ENCODE results near the gene NEK2. TPM values are rescaled to one million over a fixed set of nuclear protein-coding genes. Genes with fewer than 3 reads are reported as not detected.
A peak's percentile ranks its signal among the peaks of the same experiment; 100 is the strongest.
"Not testable (repeated sequence)": the region's sequence is repeated elsewhere in the genome, so short reads cannot be mapped to it uniquely, and the experiment has no call there.

NEK2 gene
- 10 to 100 TPM; 60.8 to 62.3 TPM for total RNA-seq

DNA sequence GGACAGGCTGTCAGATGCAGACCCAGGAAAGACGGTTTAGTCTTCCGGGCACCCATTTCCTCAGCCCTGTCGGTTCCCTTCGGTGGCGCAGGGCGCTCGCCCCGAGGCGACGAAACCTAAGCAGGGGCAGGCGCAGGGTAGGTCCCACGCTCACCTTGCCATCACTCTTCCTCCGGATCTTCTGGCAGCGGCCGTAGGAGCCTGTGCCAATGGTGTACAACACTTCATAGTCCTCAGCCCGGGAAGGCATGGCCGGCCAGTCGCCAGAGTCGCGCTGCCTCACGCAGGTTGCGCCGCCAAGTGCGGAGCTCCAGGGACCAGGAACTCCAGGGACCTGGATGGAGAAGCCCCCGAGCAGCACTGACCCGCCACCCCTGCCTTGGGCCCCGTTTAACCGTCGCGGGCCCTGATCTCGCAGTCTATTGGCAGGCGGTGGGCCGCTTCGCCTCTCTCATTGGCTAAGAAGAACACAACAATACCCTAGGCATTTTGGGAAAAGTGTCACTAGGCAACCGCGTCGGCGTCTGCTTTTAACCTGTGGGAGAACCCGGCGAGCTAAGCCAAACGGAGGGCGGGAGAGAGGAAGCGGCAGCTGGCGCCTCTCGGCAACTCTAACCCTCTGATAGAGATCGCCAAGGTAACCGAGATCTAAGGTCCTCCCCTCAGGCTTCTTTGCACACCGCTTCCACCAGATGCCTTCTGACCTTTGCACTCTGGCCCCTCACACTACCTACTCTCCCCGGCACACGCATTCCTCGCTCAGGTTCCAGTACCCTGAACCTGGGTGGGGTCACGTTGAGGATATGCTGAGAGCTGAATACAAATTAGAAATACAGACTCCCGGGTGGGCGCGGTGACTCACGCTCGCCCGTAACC is at the start of gene NEK2:
Gene NEK2 (minus strand): TSS at position 392 of the 876 bp plus-strand sequence. CDS start 142 bp downstream, at position 250.
- DNase-seq: peak; percentile 97
- intact Hi-C loops (cut with micrococcal nuclease): loop anchor here (1.0 to 5.0 kb wide), 6 partner anchors 96 to 757 kb away; partner anchors contain the start of genes DTL, INTS7, NENF and PACC1
- Mint-ChIP-seq H3K4me1 (ENCODE audit: low read depth) (peaks cover 7% of the 10 kb centered on the region), H3K27me3 (ENCODE audit: low read depth) (no peaks in the 10 kb centered on the region), H3K27ac (peak within 1 kb of the TSS; percentile 76), H3K36me3 (ENCODE audit: low read depth) (peaks cover 13% of the 10 kb centered on the region), H3K9me3 (no peaks in the 10 kb centered on the region), H3K4me3 (peak within 1 kb of the TSS; percentile 86)
- CTCF ChIA-PET: interaction anchor here (0.6 to 2.3 kb wide), 6 partner anchors 23 to 781 kb away, joined by 3 to 7 read pairs (median 3); no protein-coding TSS in a partner anchor

DNA sequence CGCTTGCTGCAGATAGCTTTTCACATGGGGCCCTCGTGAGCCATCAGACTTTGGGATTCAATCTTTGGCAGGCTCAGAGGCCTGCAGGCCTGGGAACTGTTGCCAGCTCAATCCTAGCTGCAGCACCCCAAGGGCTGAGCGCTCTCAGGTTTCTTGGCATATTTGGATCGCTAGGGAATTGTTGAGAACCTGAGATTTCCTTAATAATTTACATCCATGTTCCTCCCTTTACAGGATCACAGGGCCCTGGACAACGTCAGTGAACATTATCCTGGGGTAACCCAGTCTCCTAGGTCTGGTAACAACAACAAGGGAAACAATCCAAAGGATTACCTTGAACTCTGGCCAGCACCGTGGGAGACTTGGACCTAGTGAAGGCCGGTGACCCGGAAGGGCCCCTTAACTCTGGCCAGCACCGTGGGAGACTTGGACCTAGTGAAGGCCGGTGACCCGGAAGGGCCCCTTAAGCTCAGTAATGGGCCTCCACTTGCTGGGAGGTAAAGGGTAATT is 49.3 kb upstream of the NEK2 start:
- no peaks in the 10 kb centered on the region for H3K4me1 Mint-ChIP-seq (ENCODE audit: low read depth)
- H3K9me3 Mint-ChIP-seq: no peaks in the 10 kb centered on the region
- intact Hi-C loops (cut with micrococcal nuclease): no loop called here
- no peak overlapping the region for H3K4me3 Mint-ChIP-seq
- H3K27ac Mint-ChIP-seq: no peak overlapping the region
- H3K36me3 Mint-ChIP-seq (ENCODE audit: low read depth): no peaks in the 10 kb centered on the region
- CTCF ChIA-PET: no interaction called here
- H3K27me3 Mint-ChIP-seq (ENCODE audit: low read depth): no peaks in the 10 kb centered on the region
- no peak for DNase-seq

GRCh38 chr1:211723273-211723672 is 47.9 kb upstream of the NEK2 start:
- no peak overlapping the region for H3K4me3 Mint-ChIP-seq
- no peaks in the 10 kb centered on the region for H3K36me3 Mint-ChIP-seq (ENCODE audit: low read depth)
- DNase-seq: no peak
- intact Hi-C loops (cut with micrococcal nuclease): no loop called here
- no peaks in the 10 kb centered on the region for H3K9me3 Mint-ChIP-seq
- no peaks in the 10 kb centered on the region for H3K27me3 Mint-ChIP-seq (ENCODE audit: low read depth)
- H3K27ac Mint-ChIP-seq: no peak overlapping the region
- H3K4me1 Mint-ChIP-seq (ENCODE audit: low read depth): no peaks in the 10 kb centered on the region
- CTCF ChIA-PET: interaction anchor here (0.7 kb wide), 1 partner anchor 16 kb away, joined by 3 read pairs; no protein-coding TSS in a partner anchor

DNA sequence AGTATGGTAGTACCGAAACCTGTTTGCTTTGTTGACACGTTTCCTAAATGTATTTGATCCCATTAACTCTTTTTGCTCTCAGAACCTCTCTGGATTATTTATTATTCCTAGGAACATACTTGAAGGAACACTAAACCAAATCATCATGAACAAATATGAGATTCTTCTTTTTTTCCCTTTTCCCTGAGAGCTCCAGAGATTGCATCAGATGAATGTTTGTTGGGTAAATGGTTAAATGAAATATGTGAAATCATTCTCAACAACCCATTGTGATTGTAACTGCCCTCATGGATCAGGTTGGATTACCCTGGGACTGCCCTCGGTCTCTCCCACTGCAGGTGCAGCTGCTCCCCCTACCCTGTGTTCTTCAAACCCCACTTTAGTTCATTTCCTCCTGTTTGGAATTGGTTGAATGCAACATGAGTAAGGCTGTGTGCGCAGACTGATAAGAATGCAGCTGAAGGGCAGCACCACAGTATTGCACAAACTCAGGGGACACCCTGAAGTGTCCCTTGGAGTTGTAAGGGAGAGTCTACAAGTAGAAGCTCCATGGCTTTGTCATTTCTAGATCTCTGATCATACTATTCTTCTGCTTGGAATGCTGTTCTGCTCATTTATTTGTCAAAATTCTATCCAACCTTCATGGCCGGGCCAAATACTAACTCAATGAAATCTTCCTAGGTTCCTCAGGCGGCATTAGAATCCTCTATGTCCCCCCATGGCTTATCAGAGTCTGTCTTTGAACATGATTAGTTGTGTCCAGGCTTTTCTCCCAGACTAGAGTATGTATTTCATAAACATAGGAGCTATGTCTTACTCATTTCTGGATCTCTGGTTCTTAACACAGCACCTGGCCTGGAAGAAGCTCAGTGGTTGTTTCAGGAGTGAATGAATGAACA is 47.1 kb upstream of the NEK2 start:
- CTCF ChIA-PET: interaction anchor here (0.6 to 1.5 kb wide), 2 partner anchors 24 to 48 kb away, joined by 3 read pairs; no protein-coding TSS in a partner anchor
- H3K4me3 Mint-ChIP-seq: no peak overlapping the region
- H3K4me1 Mint-ChIP-seq (ENCODE audit: low read depth): no peaks in the 10 kb centered on the region
- no peaks in the 10 kb centered on the region for H3K9me3 Mint-ChIP-seq
- H3K36me3 Mint-ChIP-seq (ENCODE audit: low read depth): no peaks in the 10 kb centered on the region
- H3K27ac Mint-ChIP-seq: no peak overlapping the region
- intact Hi-C loops (cut with micrococcal nuclease): no loop called here
- DNase-seq: no peak
- no peaks in the 10 kb centered on the region for H3K27me3 Mint-ChIP-seq (ENCODE audit: low read depth)

- H3K4me1 Mint-ChIP-seq (ENCODE audit: low read depth); H3K4me3 Mint-ChIP-seq; H3K9me3 Mint-ChIP-seq; intact Hi-C loops (cut with micrococcal nuclease); H3K27me3 Mint-ChIP-seq (ENCODE audit: low read depth); DNase-seq; CTCF ChIA-PET; H3K27ac Mint-ChIP-seq; H3K36me3 Mint-ChIP-seq (ENCODE audit: low read depth): not testable (repeated sequence)
Observed at GRCh38 chr1:211716555-211716954, 41.1 kb upstream of the NEK2 start.

DNA sequence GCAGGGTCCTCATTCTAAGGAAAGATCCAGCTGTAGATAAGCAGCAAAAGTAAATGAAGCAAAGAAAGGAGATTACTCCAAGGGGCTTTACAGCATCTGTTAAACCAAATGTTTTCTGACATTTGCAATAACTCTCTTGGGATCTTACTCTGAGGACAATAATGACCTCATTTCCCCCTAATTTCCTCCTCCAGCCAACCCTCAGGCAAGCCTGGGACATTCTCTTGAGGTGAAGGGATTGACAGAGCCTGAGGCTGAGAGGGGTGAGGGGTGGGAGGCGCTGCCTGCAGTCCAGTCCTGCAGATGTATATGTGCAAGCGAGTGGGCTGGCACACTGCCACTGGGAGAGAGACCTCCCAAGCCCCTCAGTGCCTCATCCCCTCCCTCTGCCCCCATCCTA is 40.5 kb upstream of the NEK2 start:
- no peak for DNase-seq
- Mint-ChIP-seq H3K36me3 (ENCODE audit: low read depth) (no peaks in the 10 kb centered on the region), H3K4me3 (no peak overlapping the region), H3K27me3 (ENCODE audit: low read depth) (no peaks in the 10 kb centered on the region), H3K27ac (no peak overlapping the region), H3K9me3 (no peaks in the 10 kb centered on the region), H3K4me1 (ENCODE audit: low read depth) (no peaks in the 10 kb centered on the region)
- intact Hi-C loops (cut with micrococcal nuclease): no loop called here
- CTCF ChIA-PET: no interaction called here

DNA sequence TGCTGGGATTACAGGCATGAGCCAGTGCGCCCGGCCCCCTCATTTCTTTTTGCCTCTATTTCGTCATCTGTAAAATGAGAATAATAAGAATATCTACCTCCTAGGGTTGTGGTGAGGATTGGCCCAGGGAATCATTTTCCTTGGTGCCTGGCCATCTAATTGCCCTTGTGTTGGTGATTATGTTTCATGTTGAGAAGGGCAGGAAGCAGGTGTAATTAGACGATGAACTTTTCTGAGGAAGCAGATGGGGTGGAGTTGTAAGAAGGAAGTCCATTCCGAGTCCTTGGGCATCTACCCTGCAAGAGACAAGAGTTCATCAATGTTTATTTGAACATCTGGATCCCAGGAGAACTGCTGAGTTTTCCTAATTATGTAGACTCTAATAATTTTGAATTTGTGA is 38.7 kb upstream of the NEK2 start:
- intact Hi-C loops (cut with micrococcal nuclease): no loop called here
- CTCF ChIA-PET: no interaction called here
- Mint-ChIP-seq H3K4me1 (ENCODE audit: low read depth) (no peaks in the 10 kb centered on the region), H3K27ac (no peak overlapping the region), H3K4me3 (no peak overlapping the region), H3K36me3 (ENCODE audit: low read depth) (no peaks in the 10 kb centered on the region), H3K9me3 (no peaks in the 10 kb centered on the region), H3K27me3 (ENCODE audit: low read depth) (no peaks in the 10 kb centered on the region)
- DNase-seq: no peak

- DNase-seq: no peak
- no peaks in the 10 kb centered on the region for H3K9me3 Mint-ChIP-seq
- H3K4me1 Mint-ChIP-seq (ENCODE audit: low read depth): no peaks in the 10 kb centered on the region
- H3K27ac Mint-ChIP-seq: no peak overlapping the region
- H3K27me3 Mint-ChIP-seq (ENCODE audit: low read depth): no peaks in the 10 kb centered on the region
- H3K36me3 Mint-ChIP-seq (ENCODE audit: low read depth): no peaks in the 10 kb centered on the region
- intact Hi-C loops (cut with micrococcal nuclease): no loop called here
- H3K4me3 Mint-ChIP-seq: no peak overlapping the region
- CTCF ChIA-PET: no interaction called here
Observed at GRCh38 chr1:211713231-211713630, 37.8 kb upstream of the NEK2 start.

GRCh38 chr1:211711315-211711705 is 35.9 kb upstream of the NEK2 start:
- CTCF ChIA-PET: interaction anchor here (2.3 kb wide), 1 partner anchor 12 kb away, joined by 7 read pairs; no protein-coding TSS in a partner anchor
- H3K27me3 Mint-ChIP-seq (ENCODE audit: low read depth): no peaks in the 10 kb centered on the region
- no peak for DNase-seq

GRCh38 chr1:211710566-211711314 is 35.3 kb upstream of the NEK2 start:
- no peak overlapping the region for H3K4me3 Mint-ChIP-seq
- no peaks in the 10 kb centered on the region for H3K27me3 Mint-ChIP-seq (ENCODE audit: low read depth)
- H3K9me3 Mint-ChIP-seq: no peaks in the 10 kb centered on the region
- intact Hi-C loops (cut with micrococcal nuclease): no loop called here
- H3K27ac Mint-ChIP-seq: no peak overlapping the region
- H3K4me1 Mint-ChIP-seq (ENCODE audit: low read depth): no peaks in the 10 kb centered on the region
- CTCF ChIA-PET: interaction anchor here (2.3 kb wide), 1 partner anchor 12 kb away, joined by 7 read pairs; no protein-coding TSS in a partner anchor
- no peaks in the 10 kb centered on the region for H3K36me3 Mint-ChIP-seq (ENCODE audit: low read depth)
- DNase-seq: no peak

More at GRCh38 chr1:211711315-211711705, 35.9 kb upstream of the NEK2 start:
- no peak overlapping the region for H3K4me3 Mint-ChIP-seq
- intact Hi-C loops (cut with micrococcal nuclease): no loop called here
- no peak overlapping the region for H3K27ac Mint-ChIP-seq
- no peaks in the 10 kb centered on the region for H3K4me1 Mint-ChIP-seq (ENCODE audit: low read depth)
- H3K36me3 Mint-ChIP-seq (ENCODE audit: low read depth): no peaks in the 10 kb centered on the region
- H3K9me3 Mint-ChIP-seq: no peaks in the 10 kb centered on the region

DNA sequence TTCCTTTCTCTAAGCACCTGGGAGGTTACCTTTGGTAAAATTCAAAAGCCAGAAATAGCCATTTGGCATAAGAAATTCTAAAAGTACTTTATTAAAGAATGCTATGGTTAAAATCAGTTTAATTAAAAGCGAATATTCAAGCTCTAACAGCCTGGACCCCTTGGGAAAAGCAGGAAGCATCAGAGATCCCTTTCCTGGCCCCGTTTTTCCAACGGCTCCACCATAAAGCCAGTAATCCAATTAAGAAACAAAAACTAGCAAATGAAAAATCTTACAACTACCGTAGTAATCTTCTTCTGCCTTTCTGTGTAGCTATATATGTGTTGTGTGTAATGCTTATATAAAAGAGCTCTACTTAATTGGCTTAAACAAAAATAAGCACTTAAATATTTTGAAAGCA is 33.5 kb upstream of the NEK2 start:
- no peak overlapping the region for H3K4me3 Mint-ChIP-seq
- intact Hi-C loops (cut with micrococcal nuclease): no loop called here
- H3K4me1 Mint-ChIP-seq (ENCODE audit: low read depth): no peaks in the 10 kb centered on the region
- H3K27me3 Mint-ChIP-seq (ENCODE audit: low read depth): no peaks in the 10 kb centered on the region
- no peaks in the 10 kb centered on the region for H3K36me3 Mint-ChIP-seq (ENCODE audit: low read depth)
- no peak overlapping the region for H3K27ac Mint-ChIP-seq
- H3K9me3 Mint-ChIP-seq: no peaks in the 10 kb centered on the region
- CTCF ChIA-PET: interaction anchor here (1.0 to 1.3 kb wide), 3 partner anchors 9 to 11 kb away, joined by 3 to 5 read pairs (median 4); no protein-coding TSS in a partner anchor
- DNase-seq: no peak
